Gastrocnemius medialis (tissue), 4 donors: ENCODE results near the gene FLACC1. TPM values are rescaled to one million over a fixed set of nuclear protein-coding genes. Genes with fewer than 3 reads are reported as not detected.

Experiments used
- ATAC-seq, 2 donors: fragments of 150-250 bp; one replicate each; pipeline ENCODE4 v1.9.1; 2016
- DNase-seq, 2 donors: peaks; one replicate each; pipeline ENCODE4 v3.0.0-alpha.2; 2019
- H3K27ac ChIP-seq, 4 donors: fragments of 200-600 bp; sonication (generic); 1 replicate in 1 of 4; 2 replicates in 3 of 4; pipeline ENCODE4 v1.5.1; 2016 to 2018; ENCODE audit warnings: mild to moderate bottlenecking in 2 of 4, moderate library complexity in 1 of 4
- H3K27me3 ChIP-seq, 3 donors: fragments of 200-600 bp; sonication (generic) in 2 of 3; 1 replicate in 1 of 3; 2 replicates in 2 of 3; pipeline versions ENCODE4 v1.5.1 to v1.6.0; 2016 to 2019; ENCODE audit warnings: mild to moderate bottlenecking in 1 of 3, moderate library complexity in 1 of 3
- H3K36me3 ChIP-seq, 2 donors: fragments of 200-600 bp; sonication (generic) in 1 of 2; one replicate each; pipeline ENCODE4 v1.5.1; 2017 to 2018
- H3K4me1 ChIP-seq, 2 donors: fragments of 200-600 bp; sonication (generic) in 1 of 2; one replicate each; pipeline ENCODE4 v1.5.1; 2016 to 2017; ENCODE audit warnings: mild to moderate bottlenecking in 2 of 2
- H3K4me3 ChIP-seq, 4 donors: fragments of 200-600 bp; sonication (generic) in 3 of 4; 1 replicate in 1 of 4; 2 replicates in 3 of 4; pipeline ENCODE4 v1.5.1; 2016 to 2019; ENCODE audit warnings: mild to moderate bottlenecking in 2 of 4
- H3K9me3 ChIP-seq, 3 donors: fragments of 200-600 bp; sonication (generic) in 2 of 3; 1 replicate in 1 of 3; 2 replicates in 2 of 3; pipeline ENCODE4 v1.5.1; 2016 to 2019
- POLR2A ChIP-seq, 2 donors: fragments of 450-650 bp; IDR thresholded peaks; one replicate each; pipeline ENCODE4 v1.6.1; 2017; ENCODE audit warnings: antibody characterized with exemption in 2 of 2, mild to moderate bottlenecking in 2 of 2, moderate library complexity in 2 of 2
- in situ Hi-C, 4 donors: fragments of 200-750 bp; cut with MboI; loops; one replicate each; pipeline versions ENCODE4 v1.15.0 to v1.8.0; 2017; ENCODE audit warnings: low sequenced_read_pairs in 4 of 4
- intact Hi-C: fragments of 100-400 bp; cut with DNase I; formaldehyde crosslinking; loops from one replicate; pipeline ENCODE4 v1.15.1; 2023; ENCODE audit warnings: low total_unique reads
- total RNA-seq, 4 donors: library from RNA; depleted of rRNA; stranded (reverse); fragments of >200 nt; gene quantifications; one replicate each; pipeline versions ENCODE4 v1.1.0 to v1.2.3, GENCODE V29; 2016
- TF ChIP-seq, protein P1 (sequence below), 5 experiments: fragments of 450-650 bp in 3 of 5; fragments of 200-600 bp in 2 of 5; sonication (generic) in 2 of 5; IDR thresholded peaks in 4 of 5; conservative IDR thresholded peaks in 1 of 5; 1 replicate in 4 of 5; 2 replicates in 1 of 5; pipeline ENCODE4 v1.5.1; 2016 to 2019; ENCODE audit warnings: antibody characterized with exemption in 5 of 5, mild to moderate bottlenecking in 3 of 5, moderate library complexity in 3 of 5

Gene FLACC1
- total RNA-seq, 4 donors from 2014 or later = 0.72 to 1.7 (median 1.4) TPM

DNA sequence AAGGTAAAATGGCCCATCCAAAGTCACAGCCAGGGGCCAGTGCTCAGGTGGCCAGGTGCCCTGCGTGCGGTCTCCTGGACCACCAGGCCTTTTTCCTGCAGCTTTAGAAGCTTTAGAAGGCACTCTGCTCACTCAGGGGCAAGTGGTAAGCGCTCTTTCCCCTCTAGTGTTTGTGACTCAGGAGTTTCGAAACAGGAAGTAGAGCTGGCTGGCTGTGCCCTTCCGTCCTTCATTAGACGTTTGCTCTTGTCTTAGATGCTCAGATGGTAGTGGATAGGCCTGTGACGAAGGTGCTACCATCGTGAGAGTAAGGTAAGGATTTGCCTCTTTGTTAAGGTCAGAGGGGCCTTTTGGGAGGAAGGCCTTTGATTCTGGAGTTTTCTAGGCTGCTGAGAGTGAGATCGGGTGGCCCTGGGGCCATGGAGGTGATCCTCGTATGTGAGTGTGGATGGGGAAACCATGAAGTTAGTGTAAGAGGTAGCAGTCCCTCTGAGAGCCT, 96.8 kb downstream of the FLACC1 start, which contains the start of gene CASP8:
CASP8 (plus strand) TSS at position 235 of the 499 bp plus-strand sequence. CDS start 5,951 bp downstream, outside the sequence.
- H3K9me3 ChIP-seq = no peaks in the 10 kb centered on the region
- H3K4me3 ChIP-seq = peak within 1 kb of the TSS in 1 of 4 donors; percentile 13
- H3K36me3 ChIP-seq = no peaks in the 10 kb centered on the region
- TF ChIP-seq, protein P1, sequence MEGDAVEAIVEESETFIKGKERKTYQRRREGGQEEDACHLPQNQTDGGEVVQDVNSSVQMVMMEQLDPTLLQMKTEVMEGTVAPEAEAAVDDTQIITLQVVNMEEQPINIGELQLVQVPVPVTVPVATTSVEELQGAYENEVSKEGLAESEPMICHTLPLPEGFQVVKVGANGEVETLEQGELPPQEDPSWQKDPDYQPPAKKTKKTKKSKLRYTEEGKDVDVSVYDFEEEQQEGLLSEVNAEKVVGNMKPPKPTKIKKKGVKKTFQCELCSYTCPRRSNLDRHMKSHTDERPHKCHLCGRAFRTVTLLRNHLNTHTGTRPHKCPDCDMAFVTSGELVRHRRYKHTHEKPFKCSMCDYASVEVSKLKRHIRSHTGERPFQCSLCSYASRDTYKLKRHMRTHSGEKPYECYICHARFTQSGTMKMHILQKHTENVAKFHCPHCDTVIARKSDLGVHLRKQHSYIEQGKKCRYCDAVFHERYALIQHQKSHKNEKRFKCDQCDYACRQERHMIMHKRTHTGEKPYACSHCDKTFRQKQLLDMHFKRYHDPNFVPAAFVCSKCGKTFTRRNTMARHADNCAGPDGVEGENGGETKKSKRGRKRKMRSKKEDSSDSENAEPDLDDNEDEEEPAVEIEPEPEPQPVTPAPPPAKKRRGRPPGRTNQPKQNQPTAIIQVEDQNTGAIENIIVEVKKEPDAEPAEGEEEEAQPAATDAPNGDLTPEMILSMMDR (IDR thresholded peaks at IDR 0.05 in 4 of 5, conservative IDR thresholded peaks at IDR 0.05 in 1 of 5) = no peak
- peak in 1 of 2 donors; percentile 13 for TF ChIP-seq POLR2A (IDR thresholded peaks at IDR 0.05)
- peaks cover 7 to 15% of the 10 kb centered on the region in 2 donors for H3K4me1 ChIP-seq
- DNase-seq = peak in 1 of 2 donors; percentile 35
- H3K27me3 ChIP-seq = no peaks in the 10 kb centered on the region
- no peak within 1 kb of the TSS for H3K27ac ChIP-seq
- no peak for ATAC-seq
- intact Hi-C loops = no loop called here
- in situ Hi-C loops = no loop called here

GRCh38 chr2:201258666-201259615, 98.2 kb downstream of the FLACC1 start:
- Histone ChIP-seq H3K4me3 (peak overlapping the region; percentile 60 to 70 (median 67)), H3K36me3 (no peaks in the 10 kb centered on the region), H3K27ac (peak overlapping the region; percentile 74 to 83 (median 76)), H3K9me3 (no peaks in the 10 kb centered on the region), H3K27me3 (no peaks in the 10 kb centered on the region), H3K4me1 (peaks cover 7 to 15% of the 10 kb centered on the region in 2 donors)
- ATAC-seq (no peak), DNase-seq (no peak)
- intact Hi-C loops (no loop called here), in situ Hi-C loops (no loop called here)
- TF ChIP-seq, protein P1 (IDR thresholded peaks at IDR 0.05 in 4 of 5, conservative IDR thresholded peaks at IDR 0.05 in 1 of 5) = no peak
- no peak for TF ChIP-seq POLR2A (IDR thresholded peaks at IDR 0.05)

DNA sequence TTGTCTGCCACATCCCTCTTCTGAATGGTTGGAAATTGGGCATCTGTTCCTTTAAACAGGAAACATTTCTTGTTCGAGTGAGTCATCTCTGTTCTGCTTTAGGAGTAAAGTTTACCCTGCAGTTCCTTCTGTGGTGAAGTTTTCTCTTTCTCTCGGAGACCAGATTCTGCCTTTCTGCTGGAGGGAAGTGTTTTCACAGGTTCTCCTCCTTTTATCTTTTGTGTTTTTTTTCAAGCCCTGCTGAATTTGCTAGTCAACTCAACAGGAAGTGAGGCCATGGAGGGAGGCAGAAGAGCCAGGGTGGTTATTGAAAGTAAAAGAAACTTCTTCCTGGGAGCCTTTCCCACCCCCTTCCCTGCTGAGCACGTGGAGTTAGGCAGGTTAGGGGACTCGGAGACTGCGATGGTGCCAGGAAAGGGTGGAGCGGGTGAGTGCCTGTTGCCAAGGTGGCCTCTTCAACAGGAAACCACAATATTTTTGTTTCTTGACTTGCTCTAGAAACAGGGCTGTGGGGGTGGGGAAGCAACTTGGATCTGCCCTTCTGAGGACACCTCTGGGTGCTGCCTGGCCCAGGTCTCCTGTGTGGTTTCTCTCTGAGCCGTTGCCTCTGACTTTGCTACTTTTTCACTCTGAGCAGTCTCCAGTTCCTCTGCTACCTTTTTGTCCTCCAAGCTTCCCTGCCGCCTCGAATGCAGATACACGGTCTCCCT, 99.0 kb downstream of the FLACC1 start:
- H3K27me3 ChIP-seq = no peaks in the 10 kb centered on the region
- H3K27ac ChIP-seq = peak overlapping the region; percentile 74 to 83 (median 76)
- intact Hi-C loops = no loop called here
- H3K9me3 ChIP-seq = no peaks in the 10 kb centered on the region
- TF ChIP-seq, protein P1 (IDR thresholded peaks at IDR 0.05 in 4 of 5, conservative IDR thresholded peaks at IDR 0.05 in 1 of 5) = no peak
- TF ChIP-seq POLR2A (IDR thresholded peaks at IDR 0.05) = peak in 1 of 2 donors; percentile 7
- DNase-seq (peak; percentile 19 to 49), ATAC-seq (peak; percentile 84 to 88)
- in situ Hi-C loops = no loop called here
- no peaks in the 10 kb centered on the region for H3K36me3 ChIP-seq
- peak overlapping the region; percentile 60 to 70 (median 67) for H3K4me3 ChIP-seq
- H3K4me1 ChIP-seq = peaks cover 7 to 15% of the 10 kb centered on the region in 2 donors

- peak in 1 of 2 donors; percentile 18 for DNase-seq
- intact Hi-C loops = no loop called here
- Histone ChIP-seq H3K4me1 (peaks cover 7 to 15% of the 10 kb centered on the region in 2 donors), H3K9me3 (no peaks in the 10 kb centered on the region), H3K4me3 (peak overlapping the region; percentile 60 to 70 (median 67)), H3K27ac (peak overlapping the region; percentile 74 to 83 (median 76)), H3K27me3 (no peaks in the 10 kb centered on the region), H3K36me3 (no peaks in the 10 kb centered on the region)
- in situ Hi-C loops = no loop called here
- peak; percentile 43 for ATAC-seq
- TF ChIP-seq POLR2A (IDR thresholded peaks at IDR 0.05) = no peak
- TF ChIP-seq, protein P1 (IDR thresholded peaks at IDR 0.05 in 4 of 5, conservative IDR thresholded peaks at IDR 0.05 in 1 of 5) = no peak
These were observed 99.7 kb downstream of the FLACC1 start for GRCh38 chr2:201257381-201257955.
